Esophagus mucosa (tissue), 1 donor: ENCODE results near the gene IP6K2. TPM values are rescaled to one million over a fixed set of nuclear protein-coding genes. Genes with fewer than 3 reads are reported as not detected.
A peak's percentile ranks its signal among the peaks of the same experiment; 100 is the strongest.

ENCODE experiments used
- ATAC-seq: fragments of 200-7000 bp; cut with Tn5 transposase; one replicate; pipeline ENCODE4 v1.9.1; 2020
- total RNA-seq: library from RNA; stranded (reverse); gene quantifications from one replicate; pipeline ENCODE4 v1.2.4, GENCODE V29; 2023
- donor health status: DM: yes; HTN: yes; CAD: no.

Gene IP6K2
- total RNA-seq, 1 donor from 2014 or later = 53.1 TPM

- peak; percentile 63 for ATAC-seq
These were observed 54.1 kb downstream of the IP6K2 start, which contains the start of gene CELSR3 for GRCh38 chr3:48662753-48663488. TSS of gene CELSR3 (minus strand) at chr3:48662886. CDS start at chr3:48662634, 252 bp downstream.

GRCh38 chr3:48662145-48662752 lies 54.8 kb downstream of the IP6K2 start:
- ATAC-seq = no peak

GRCh38 chr3:48661501-48662144 lies 55.4 kb downstream of the IP6K2 start:
- peak; percentile 29 for ATAC-seq

GRCh38 chr3:48660800-48661400 lies 56.1 kb downstream of the IP6K2 start:
- no peak for ATAC-seq

- ATAC-seq = no peak
These were observed 60.2 kb downstream of the IP6K2 start for GRCh38 chr3:48656841-48657281.

GRCh38 chr3:48656061-48656840 lies 60.8 kb downstream of the IP6K2 start:
- ATAC-seq = peak; percentile 71

- ATAC-seq = no peak
These were observed 61.4 kb downstream of the IP6K2 start for GRCh38 chr3:48655606-48656005.

- no peak for ATAC-seq
These were observed 62.0 kb downstream of the IP6K2 start for GRCh38 chr3:48655063-48655462.

- no peak for ATAC-seq
These were observed 63.9 kb downstream of the IP6K2 start for GRCh38 chr3:48652923-48653715.

- no peak for ATAC-seq
These were observed 65.2 kb downstream of the IP6K2 start for GRCh38 chr3:48651771-48652170.

- no peak for ATAC-seq
These were observed 66.3 kb downstream of the IP6K2 start for GRCh38 chr3:48650723-48651122.

- no peak for ATAC-seq
These were observed 68.7 kb downstream of the IP6K2 start for GRCh38 chr3:48648188-48648850.

- ATAC-seq = no peak
These were observed 69.3 kb downstream of the IP6K2 start for GRCh38 chr3:48647714-48648113.

GRCh38 chr3:48644898-48645760 lies 71.9 kb downstream of the IP6K2 start:
- no peak for ATAC-seq

- no peak for ATAC-seq
These were observed 74.4 kb downstream of the IP6K2 start for GRCh38 chr3:48642605-48643004.

- no peak for ATAC-seq
These were observed 75.6 kb downstream of the IP6K2 start for GRCh38 chr3:48641396-48641795.

GRCh38 chr3:48639944-48640606 lies 76.9 kb downstream of the IP6K2 start:
- no peak for ATAC-seq
